Endothelial cell of umbilical vein (primary cell): Measurements from ENCODE around the gene BLVRA. TPM values are rescaled to one million over a fixed set of nuclear protein-coding genes. Genes with fewer than 3 reads are reported as not detected.

Experiments used
- BruUV-seq: library from RNA; stranded (reverse); fragments of 400-500 nt; replicated peaks from 2 replicates; lab custom pipeline; 2021; lab: Mats Ljungman, UMichigan
- CTCF ChIA-PET: fragments of 300-600, 350-600 bp; sonication (Branson Sonifier 250); formaldehyde crosslinking; loops from one replicate; lab custom pipeline; 2021; ENCODE audit warnings: antibody characterized with exemption, inconsistent platforms; lab: Charles Lee
- POLR2A ChIA-PET: fragments of 300-600, 350-600 bp; sonication (Branson Sonifier 250); formaldehyde crosslinking; loops from one replicate; lab custom pipeline; 2021; ENCODE audit warnings: antibody characterized with exemption, inconsistent platforms; lab: Charles Lee
- DNase-seq: peaks from one replicate; pipeline ENCODE4 v3.0.0-alpha.2; 2011; ENCODE audit warnings: low read depth, low spot score
- FAIRE-seq: peaks from 2 replicates; lab custom pipeline; 2011; peaks lifted over from hg19 to GRCh38; lab: Jason Lieb, UNC
- H2AFZ ChIP-seq: 2 replicates; pipeline ENCODE4 v1.6.0; 2012; ENCODE audit warnings: low read depth, low read length, control low read depth, inconsistent platforms
- H3K27ac ChIP-seq: 2 replicates; pipeline ENCODE4 v1.5.1; 2011; ENCODE audit warnings: low read depth, mild to moderate bottlenecking, control low read depth, low read length, moderate library complexity; ENCODE audit not compliant: insufficient read depth
- H3K27me3 ChIP-seq, 2 experiments: 2 replicates each; pipeline versions ENCODE4 v1.6.0 to v1.6.1; 2011; ENCODE audit warnings: low read length in 2 of 2, mixed read lengths in 1 of 2; ENCODE audit not compliant: control insufficient read depth in 2 of 2, insufficient read depth in 2 of 2
- H3K36me3 ChIP-seq, 2 experiments: 2 replicates in 1 of 2; 3 replicates in 1 of 2; pipeline ENCODE4 v1.5.1; 2011; ENCODE audit warnings: low read length in 2 of 2, mild to moderate bottlenecking in 1 of 2, moderate library complexity in 1 of 2; ENCODE audit not compliant: control insufficient read depth in 2 of 2, insufficient read depth in 2 of 2; ENCODE audit errors: extremely low read depth in 1 of 2
- H3K4me1 ChIP-seq: 3 replicates; pipeline ENCODE4 v1.5.1; 2011; ENCODE audit warnings: mild to moderate bottlenecking, low read length; ENCODE audit not compliant: control insufficient read depth, insufficient read depth; ENCODE audit errors: extremely low read depth
- H3K4me2 ChIP-seq: 2 replicates; pipeline ENCODE4 v1.6.1; 2011; ENCODE audit warnings: low read length, control low read depth, mixed read lengths; ENCODE audit not compliant: insufficient read depth
- H3K4me3 ChIP-seq, 3 experiments: fragments of 200-600 bp in 1 of 3; sonication (generic), shearing (Covaris generic) in 1 of 3; replicated peaks in 1 of 3; 2 replicates each; pipeline ENCODE4 v1.5.1; 2011 to 2016; ENCODE audit warnings: control low read depth in 3 of 3, low read length in 3 of 3, mild to moderate bottlenecking in 2 of 3, inconsistent platforms in 1 of 3, low read depth in 1 of 3, moderate library complexity in 1 of 3; ENCODE audit not compliant: insufficient read depth in 1 of 3
- H3K79me2 ChIP-seq: 2 replicates; pipeline ENCODE4 v1.6.0; 2012; ENCODE audit warnings: low read length, inconsistent platforms; ENCODE audit not compliant: control insufficient read depth, insufficient read depth
- H3K9ac ChIP-seq: replicated peaks from 2 replicates; pipeline ENCODE3; 2011; ENCODE audit warnings: low read length, control low read depth; ENCODE audit not compliant: insufficient read depth; ENCODE audit errors: extremely low read depth
- H3K9me1 ChIP-seq: replicated peaks from 3 replicates; pipeline ENCODE4 v1.6.0; 2011; ENCODE audit warnings: mild to moderate bottlenecking, low read length; ENCODE audit not compliant: control insufficient read depth, insufficient read depth; ENCODE audit errors: extremely low read depth
- H3K9me3 ChIP-seq: replicated peaks from 2 replicates; pipeline ENCODE4 v1.5.1; 2012; ENCODE audit warnings: low read length, inconsistent platforms; ENCODE audit not compliant: control insufficient read depth, insufficient read depth
- H4K20me1 ChIP-seq: replicated peaks from 2 replicates; pipeline ENCODE3; 2011; ENCODE audit warnings: mild to moderate bottlenecking, low read length; ENCODE audit not compliant: control insufficient read depth, insufficient read depth; ENCODE audit errors: extremely low read depth
- CTCF ChIP-seq, 2 donors: IDR thresholded peaks; 1 replicate in 1 of 2; 2 replicates in 1 of 2; pipeline ENCODE4 v1.5.1; 2011; ENCODE audit warnings: low read length in 2 of 2, mild to moderate bottlenecking in 2 of 2, moderate library complexity in 2 of 2, control low read depth in 1 of 2, inconsistent platforms in 1 of 2, low read depth in 1 of 2; ENCODE audit not compliant: insufficient read depth in 1 of 2; ENCODE audit errors: extremely low read depth in 1 of 2
- EZH2 ChIP-seq: IDR thresholded peaks from 2 replicates; pipeline ENCODE4 v1.6.1; 2012; ENCODE audit warnings: borderline replicate concordance, low read depth, mild to moderate bottlenecking, moderate library complexity, low read length, inconsistent platforms; ENCODE audit not compliant: severe bottlenecking
- FOS ChIP-seq: IDR thresholded peaks from 2 replicates; pipeline ENCODE4 v1.6.1; 2011; ENCODE audit warnings: mild to moderate bottlenecking, low read length, moderate library complexity, borderline replicate concordance; ENCODE audit not compliant: insufficient read depth
- GATA2 ChIP-seq: IDR thresholded peaks from 2 replicates; pipeline ENCODE4 v1.7.0; 2011; ENCODE audit warnings: low read depth, mild to moderate bottlenecking, moderate library complexity, mixed read lengths, low read length; ENCODE audit not compliant: insufficient read length, insufficient read depth
- JUN ChIP-seq: IDR thresholded peaks from 2 replicates; pipeline ENCODE4 v1.6.1; 2011; ENCODE audit warnings: borderline replicate concordance, low read depth; ENCODE audit not compliant: insufficient read length, insufficient read depth
- MYC ChIP-seq: IDR thresholded peaks from one replicate; pipeline ENCODE4 v1.6.1; 2011; ENCODE audit warnings: mild to moderate bottlenecking, low read depth, low read length
- POLR2A ChIP-seq: IDR thresholded peaks from 2 replicates; pipeline ENCODE4 v1.6.1; 2012; ENCODE audit warnings: low read depth, mild to moderate bottlenecking, control low read depth, low read length
- POLR2AphosphoS5 ChIP-seq: IDR thresholded peaks from 2 replicates; pipeline ENCODE4 v1.6.1; 2012; ENCODE audit warnings: low read depth, mild to moderate bottlenecking, control low read depth, low read length, moderate library complexity; ENCODE audit not compliant: insufficient read depth
- dilution Hi-C: fragments of 300-500 bp; cut with MboI; formaldehyde crosslinking; loops from one replicate; pipeline ENCODE4 v1.15.0; 2019; ENCODE audit warnings: low sequenced_read_pairs; ENCODE audit not compliant: extremely low pct_ligation_motif_present
- intact Hi-C: fragments of 100-400 bp; cut with micrococcal nuclease; formaldehyde crosslinking; loops from one replicate; pipeline ENCODE4 v1.10.0; 2022
- polyA plus RNA-seq, 4 experiments: library from polyadenylated mRNA; depleted of rRNA in 3 of 4; stranded (reverse) in 3 of 4; unstranded in 1 of 4; fragments of >200 nt; gene quantifications; 2 replicates each; pipeline versions ENCODE4 v1.2.1 to v1.2.3, GENCODE V29; 2011 to 2012; ENCODE audit warnings: missing spikeins in 1 of 4
- total RNA-seq: library from RNA; stranded (reverse); gene quantifications from 2 replicates; pipeline ENCODE4 v1.2.3, GENCODE V29; 2021
- TF ChIP-seq, protein P1 (sequence below): IDR thresholded peaks from 2 replicates; pipeline ENCODE4 v1.6.1; 2011; ENCODE audit not compliant: insufficient read depth, insufficient read length

BLVRA gene
- total and polyA plus RNA-seq, 2 donors (not counting 3 experiments of a cell fraction or from before 2014, with no cell fraction given), result 24.0 to 34.5 TPM

DNA sequence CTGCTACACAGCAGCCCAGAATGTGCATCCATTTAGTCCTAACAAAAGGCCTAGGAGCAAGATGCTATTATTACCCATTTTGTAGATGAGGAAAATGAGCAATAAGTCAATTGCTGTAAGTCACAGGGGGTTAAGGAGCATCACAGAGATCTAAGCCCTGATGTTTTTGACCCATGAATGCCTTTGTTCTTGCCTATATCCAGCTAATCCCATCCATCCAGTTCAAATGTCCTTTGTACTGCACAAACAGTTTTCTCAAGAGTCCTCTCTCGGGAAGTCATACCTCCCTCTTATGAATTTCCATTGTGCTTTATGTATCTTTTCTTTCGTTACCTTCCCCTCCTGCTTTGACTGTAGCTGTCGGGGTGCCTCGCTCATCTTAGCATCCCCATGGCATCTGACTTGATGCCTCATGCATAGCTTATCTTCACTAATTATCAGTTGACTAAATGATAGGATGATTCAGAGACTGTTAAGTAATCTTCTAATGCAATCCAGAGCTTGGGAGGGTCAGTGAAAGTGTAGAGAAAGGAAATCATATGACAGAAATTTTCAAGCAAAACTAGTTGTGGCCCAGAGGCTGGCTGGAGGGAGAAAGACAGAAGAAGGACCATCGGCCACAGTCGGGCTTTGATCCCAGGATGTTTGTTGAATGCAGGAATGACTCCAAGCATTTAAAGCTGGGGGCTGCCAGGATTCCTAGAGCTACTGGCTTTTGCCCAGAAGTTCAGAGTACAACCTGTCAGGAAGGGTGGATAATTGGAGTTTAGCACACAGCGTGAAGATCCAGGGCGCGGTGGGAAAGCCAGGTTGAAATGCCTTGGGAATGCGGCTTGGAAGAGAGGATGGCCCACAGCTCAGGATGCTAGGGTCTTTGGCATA, 23.5 kb downstream of the BLVRA start:
- ChIA-PET POLR2A (no interaction called here), CTCF (no interaction called here)
- intact Hi-C loops (no loop called here), dilution Hi-C loops (no loop called here)
- no peak overlapping the region for H2AFZ ChIP-seq
- H3K9me1 ChIP-seq, result no peaks in the 10 kb centered on the region
- H3K4me2 ChIP-seq, result no peak overlapping the region
- H4K20me1 ChIP-seq, result no peaks in the 10 kb centered on the region
- no peak for DNase-seq
- no peaks in the 10 kb centered on the region for H3K4me1 ChIP-seq
- H3K79me2 ChIP-seq, result no peaks in the 10 kb centered on the region
- no peak overlapping the region for H3K4me3 ChIP-seq
- H3K27me3 ChIP-seq, result no peaks in the 10 kb centered on the region
- no peaks in the 10 kb centered on the region for H3K36me3 ChIP-seq
- FAIRE-seq, result no peak
- no TSS peak for BruUV-seq
- H3K9ac ChIP-seq, result no peak overlapping the region
- H3K27ac ChIP-seq, result no peak overlapping the region
- TF ChIP-seq POLR2AphosphoS5 (no peak), FOS (no peak), MYC (no peak), POLR2A (no peak), JUN (no peak), GATA2 (no peak), CTCF (IDR thresholded peaks at IDR 0.05; ENCODE audit: extremely low read depth in 1 of 2, insufficient read depth in 1 of 2, low read depth in 1 of 2, low read length in 2 of 2) (no peak), EZH2 (no peak)
- TF ChIP-seq, protein P1, sequence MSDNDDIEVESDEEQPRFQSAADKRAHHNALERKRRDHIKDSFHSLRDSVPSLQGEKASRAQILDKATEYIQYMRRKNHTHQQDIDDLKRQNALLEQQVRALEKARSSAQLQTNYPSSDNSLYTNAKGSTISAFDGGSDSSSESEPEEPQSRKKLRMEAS, result no peak
- H3K9me3 ChIP-seq, result no peaks in the 10 kb centered on the region
